Stimulated activated CD8-positive, alpha-beta memory T cell treated with anti-CD3 and anti-CD28 coated beads, Interleukin-15, amount 100 ng/mL, for 1 hour (primary cell): ENCODE results near the gene PPM1E.
"Not testable (repeated sequence)": the region's sequence is repeated elsewhere in the genome, so short reads cannot be mapped to it uniquely, and the experiment has no call there.

ENCODE experiments used
- DNase-seq: peaks from one replicate; pipeline ENCODE4 v3.0.0-alpha.2; 2020; ENCODE audit warnings: low read depth

The PPM1E gene

GRCh38 chr17:58947824-58948223, 192.2 kb downstream of the PPM1E start:
- no peak for DNase-seq

DNA sequence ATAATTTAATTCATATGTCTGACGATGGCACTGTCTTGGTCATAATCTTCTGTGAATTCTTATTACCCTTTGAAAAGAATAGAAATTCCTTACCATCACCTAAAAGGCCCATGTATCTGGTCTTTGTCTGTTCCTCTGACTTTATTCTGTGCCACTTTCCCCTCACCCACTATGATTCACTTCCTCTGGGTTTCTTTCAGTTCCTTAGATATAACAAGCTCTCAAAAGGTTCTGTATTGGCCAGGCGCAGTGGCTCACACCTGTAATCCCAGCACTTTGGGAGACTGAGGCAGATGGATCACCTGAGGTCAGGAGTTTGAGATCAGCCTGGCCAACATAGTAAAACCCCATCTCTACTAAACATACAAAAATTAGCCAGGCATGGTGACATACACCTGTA, 198.7 kb downstream of the PPM1E start:
- not testable (repeated sequence) for DNase-seq

- no peak for DNase-seq
Observed at GRCh38 chr17:58956997-58957724, 201.5 kb downstream of the PPM1E start.

- DNase-seq: not testable (repeated sequence)
Observed at GRCh38 chr17:58957725-58958073, 202.0 kb downstream of the PPM1E start.

GRCh38 chr17:58960068-58960467, 204.4 kb downstream of the PPM1E start:
- DNase-seq: no peak

- DNase-seq: no peak
Observed at GRCh38 chr17:58965221-58965620, 209.6 kb downstream of the PPM1E start.

- DNase-seq: no peak
Observed at GRCh38 chr17:58966208-58966607, 210.6 kb downstream of the PPM1E start.

DNA sequence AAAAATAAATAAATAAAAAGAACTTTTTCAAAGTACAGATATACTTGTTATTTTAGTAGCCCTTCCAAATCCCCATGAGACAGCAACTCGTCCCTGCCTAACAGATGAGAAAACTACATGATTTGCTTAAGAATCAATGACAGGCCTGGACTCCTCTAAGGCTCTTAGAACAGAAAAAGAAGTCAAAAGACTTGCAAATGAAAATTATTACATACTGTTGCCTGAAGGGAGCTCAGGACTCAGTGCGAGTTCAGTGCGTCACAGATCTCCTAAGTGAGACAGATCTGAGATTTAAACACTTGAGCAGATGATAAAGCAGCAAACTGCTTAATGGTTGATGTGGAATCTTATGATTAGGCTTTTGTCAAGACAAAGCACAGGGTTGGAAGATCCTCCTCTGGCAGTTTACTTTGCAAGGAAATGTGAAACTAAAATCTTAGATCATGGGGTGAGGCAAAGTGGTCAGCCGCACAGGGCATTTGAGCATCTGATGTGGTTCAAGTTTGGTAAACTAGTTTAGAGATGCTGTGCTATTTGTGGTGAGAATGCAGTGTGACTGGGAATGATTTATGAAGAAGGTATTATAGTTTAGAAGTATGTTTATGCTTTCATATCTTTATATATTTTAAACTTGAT, 212.9 kb downstream of the PPM1E start:
- no peak for DNase-seq

DNA sequence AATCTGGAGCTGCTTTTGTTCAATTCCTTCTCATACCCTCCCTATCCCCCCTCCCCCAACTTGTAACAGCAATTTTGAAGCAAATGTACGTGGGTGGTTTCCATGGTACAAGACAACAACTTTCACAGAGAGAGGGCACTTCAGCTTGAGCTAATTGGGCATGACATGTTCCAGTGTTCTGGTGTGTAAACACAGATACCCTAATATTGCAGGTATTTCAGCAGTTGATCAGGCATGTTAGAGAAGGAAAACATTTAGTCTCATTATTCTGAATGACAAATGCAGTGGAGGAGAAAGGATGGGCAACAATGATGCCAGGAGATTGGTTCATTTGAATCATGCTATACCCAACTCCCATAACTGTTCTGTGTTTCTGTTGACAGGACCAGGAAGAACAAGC, 213.5 kb downstream of the PPM1E start:
- no peak for DNase-seq

DNA sequence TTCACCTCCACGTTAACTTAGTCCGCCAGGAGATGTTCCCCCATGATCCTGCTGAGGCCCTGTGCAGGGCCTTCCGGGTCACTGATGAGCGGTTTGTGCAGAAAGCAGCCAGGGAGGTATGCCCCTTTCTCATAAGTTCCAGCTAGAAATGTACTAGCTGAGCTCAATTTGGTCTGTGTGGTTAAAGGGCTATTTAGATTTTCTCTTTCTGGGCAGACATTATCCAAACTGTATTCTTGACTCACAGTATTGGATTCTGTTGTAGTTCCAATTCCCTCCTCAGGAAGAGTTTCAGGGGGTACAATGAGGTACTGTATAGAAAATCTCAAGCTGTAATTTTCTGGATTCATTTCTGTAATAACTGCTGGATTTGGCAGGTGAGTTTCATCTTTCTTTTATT, 214.0 kb downstream of the PPM1E start:
- DNase-seq: no peak

DNA sequence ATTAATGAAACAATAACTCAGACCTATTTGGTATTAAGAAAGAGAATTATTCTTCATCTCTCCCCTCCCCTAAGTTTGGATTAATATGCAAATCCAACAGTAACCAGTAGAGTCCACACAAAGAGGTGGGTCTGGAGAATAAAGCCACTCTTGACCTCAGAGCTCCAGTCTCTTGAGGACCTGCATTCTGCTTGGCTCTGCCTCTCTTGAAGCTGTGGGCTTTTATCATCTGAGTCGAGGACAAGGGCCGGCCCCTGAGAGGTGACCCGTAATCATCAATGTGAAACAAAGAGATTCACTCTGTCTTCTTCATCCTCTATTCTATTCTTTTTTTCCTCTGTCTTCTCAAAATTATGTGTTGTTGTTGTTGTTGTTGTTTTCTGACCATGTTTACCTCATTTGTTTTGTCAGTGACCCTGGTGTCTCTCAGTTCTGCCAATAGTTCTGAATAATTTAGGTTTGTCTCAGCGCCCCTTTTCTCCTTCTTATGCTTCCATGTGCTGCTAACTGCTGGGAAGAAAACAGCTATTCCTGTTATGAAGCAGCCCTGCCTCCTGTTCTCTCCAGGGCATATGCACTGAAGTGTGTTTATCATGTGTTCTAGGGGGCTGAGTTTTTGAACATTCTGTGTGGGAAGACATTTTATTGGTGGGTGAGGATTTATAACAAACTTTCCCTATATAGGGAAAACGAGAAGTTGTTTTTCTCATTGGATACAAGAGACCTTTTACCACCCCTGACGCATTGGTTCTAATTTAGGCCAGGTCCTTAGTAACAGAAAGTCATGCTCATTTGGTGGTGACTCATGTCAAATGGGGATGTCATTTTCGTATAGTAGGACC, 215.2 kb downstream of the PPM1E start:
- DNase-seq: no peak

GRCh38 chr17:58974354-58974753, 218.7 kb downstream of the PPM1E start:
- no peak for DNase-seq

- DNase-seq: no peak
Observed at GRCh38 chr17:58976541-58976940, 220.9 kb downstream of the PPM1E start.

DNA sequence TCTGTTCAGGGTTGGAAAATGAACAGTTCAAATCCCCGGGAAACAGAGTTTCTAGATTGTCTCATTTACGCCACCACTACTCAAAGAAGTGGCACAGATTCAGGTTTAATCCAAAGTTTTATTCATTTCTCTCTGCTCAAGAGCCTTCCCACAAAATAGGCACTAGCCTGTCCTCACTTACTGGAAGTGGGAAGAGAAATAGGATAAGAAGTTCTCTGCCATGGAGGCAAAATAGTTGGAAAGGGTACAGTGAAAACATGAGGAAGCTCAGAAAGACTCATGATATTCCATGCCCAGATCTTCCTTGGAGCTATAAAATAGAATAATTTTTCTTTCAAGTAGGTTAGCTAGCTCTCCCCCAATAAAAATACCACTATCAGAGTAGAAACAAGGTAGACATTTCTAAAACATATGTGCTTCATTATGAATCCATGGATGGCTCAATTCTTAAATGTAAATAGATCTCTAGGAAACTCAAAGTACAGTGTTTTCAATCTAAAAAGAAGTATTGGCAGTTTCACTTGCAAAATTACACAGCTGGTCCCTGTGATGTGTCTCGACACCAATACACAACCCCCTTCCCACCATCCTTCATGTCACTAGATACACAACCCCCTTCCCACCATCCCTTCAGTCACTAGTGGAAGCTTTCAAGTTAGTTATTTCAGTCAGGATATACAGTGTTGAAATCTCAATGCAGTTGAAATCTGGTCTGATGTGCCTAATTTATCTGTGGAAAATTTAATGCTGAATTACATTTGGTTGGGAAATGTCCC, 225.2 kb downstream of the PPM1E start:
- DNase-seq: no peak

GRCh38 chr17:58982626-58983025, 227.0 kb downstream of the PPM1E start:
- no peak for DNase-seq

GRCh38 chr17:58985367-58985766, 229.7 kb downstream of the PPM1E start:
- no peak for DNase-seq

DNA sequence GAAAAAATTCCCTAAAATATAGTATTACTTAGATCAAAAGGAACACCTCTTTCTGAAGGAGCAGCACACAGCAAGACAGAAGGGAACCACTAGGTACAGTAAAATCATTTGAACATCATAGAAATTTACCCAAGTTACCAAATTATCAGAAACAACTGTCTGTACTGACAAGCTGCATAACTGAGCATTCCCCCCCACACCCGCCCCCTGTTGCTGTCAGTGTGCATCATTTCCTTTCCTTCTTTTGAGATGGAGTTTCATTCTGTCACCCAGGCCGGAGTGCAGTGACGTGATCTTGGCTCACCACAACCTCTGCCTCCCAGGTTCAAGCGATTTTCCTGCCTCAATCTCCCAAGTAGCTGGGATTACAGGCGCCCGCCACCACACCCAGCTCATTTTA, 230.3 kb downstream of the PPM1E start:
- no peak for DNase-seq

- no peak for DNase-seq
Observed at GRCh38 chr17:58989629-58990028, 234.0 kb downstream of the PPM1E start.

- DNase-seq: no peak
Observed at GRCh38 chr17:58991718-58992331, 236.2 kb downstream of the PPM1E start.

DNA sequence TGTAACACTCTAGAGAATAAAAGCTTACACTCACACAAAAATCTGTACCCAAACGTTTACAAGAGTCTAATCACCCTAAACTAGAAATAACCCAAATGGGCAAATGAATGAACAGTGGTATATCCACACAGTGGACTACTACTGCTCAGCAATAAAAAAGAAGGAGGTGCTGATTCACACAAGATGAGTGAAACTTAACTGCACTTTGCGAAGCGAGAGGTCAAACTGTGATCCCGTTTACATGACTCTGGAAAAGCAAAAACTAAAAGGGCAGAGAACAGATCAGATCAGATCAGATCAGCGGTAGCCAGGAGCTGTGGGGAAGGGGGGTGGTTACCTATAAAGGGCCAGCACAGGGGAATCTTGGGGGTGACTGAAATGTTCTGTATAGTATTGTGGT, 237.7 kb downstream of the PPM1E start:
- DNase-seq: no peak

DNA sequence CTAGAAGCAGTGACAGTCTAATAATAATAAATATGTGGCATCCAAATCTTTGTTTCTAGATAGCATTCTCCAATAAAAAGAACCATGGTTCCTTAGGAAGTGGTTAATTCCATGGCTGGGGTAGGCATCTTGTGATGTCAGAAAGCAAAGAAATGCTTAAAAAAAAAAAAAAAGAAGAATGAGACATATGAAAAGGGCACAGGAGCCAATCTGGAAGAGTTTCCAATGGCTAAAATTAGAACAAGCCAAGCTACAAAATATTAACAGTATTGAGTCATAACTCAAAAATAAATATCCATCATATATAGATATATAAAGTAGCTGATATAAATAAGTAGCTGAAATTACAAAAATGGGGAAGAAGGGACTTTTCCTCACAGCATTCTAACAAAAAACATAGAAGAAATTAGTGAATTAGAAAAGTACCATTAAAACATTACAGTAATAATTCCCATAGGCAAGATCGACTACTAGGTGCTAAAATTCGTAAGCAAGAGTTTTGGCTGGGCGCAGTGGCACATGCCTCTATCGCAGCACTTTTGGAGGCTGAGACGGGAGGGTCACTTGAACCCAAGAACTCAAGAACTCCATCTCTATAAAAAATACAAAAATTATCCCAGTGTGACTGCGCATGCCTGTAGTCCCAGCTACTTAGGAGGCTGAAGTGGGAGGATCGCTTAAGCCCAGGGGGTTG, 239.7 kb downstream of the PPM1E start:
- DNase-seq: no peak
